ENCODE data around the gene FIGNL1.

FIGNL1 gene

GRCh38 chr7:50406935-50407334, 43.2 kb downstream of the FIGNL1 start:
- no peak for DNase-seq (ENCODE audit: extremely low read depth, low read depth)
- TF ChIP-seq CTCF (IDR thresholded peaks at IDR 0.05; ENCODE audit: low read depth, low read length) = no peak

GRCh38 chr7:50405221-50405620, 44.9 kb downstream of the FIGNL1 start:
- TF ChIP-seq CTCF (IDR thresholded peaks at IDR 0.05; ENCODE audit: low read depth, low read length) = no peak

GRCh38 chr7:50404392-50404791, 45.8 kb downstream of the FIGNL1 start:
- no peak for DNase-seq (ENCODE audit: extremely low read depth, low read depth)
- no peak for TF ChIP-seq CTCF (IDR thresholded peaks at IDR 0.05; ENCODE audit: low read depth, low read length)

More at GRCh38 chr7:50405221-50405620, 44.9 kb downstream of the FIGNL1 start:
- DNase-seq (ENCODE audit: extremely low read depth, low read depth) = no peak

GRCh38 chr7:50400114-50400513, 50.0 kb downstream of the FIGNL1 start:
- TF ChIP-seq CTCF (IDR thresholded peaks at IDR 0.05; ENCODE audit: low read depth, low read length) = no peak
- DNase-seq (ENCODE audit: extremely low read depth, low read depth) = no peak

GRCh38 chr7:50399635-50400034, 50.5 kb downstream of the FIGNL1 start:
- DNase-seq (ENCODE audit: extremely low read depth, low read depth) = no peak
- TF ChIP-seq CTCF (IDR thresholded peaks at IDR 0.05; ENCODE audit: low read depth, low read length) = no peak

GRCh38 chr7:50399206-50399605, 50.9 kb downstream of the FIGNL1 start:
- no peak for TF ChIP-seq CTCF (IDR thresholded peaks at IDR 0.05; ENCODE audit: low read depth, low read length)
- DNase-seq (ENCODE audit: extremely low read depth, low read depth) = no peak

- DNase-seq (ENCODE audit: extremely low read depth, low read depth) = no peak
- no peak for TF ChIP-seq CTCF (IDR thresholded peaks at IDR 0.05; ENCODE audit: low read depth, low read length)
Measured at GRCh38 chr7:50397971-50398324, 52.2 kb downstream of the FIGNL1 start.

Data from AG09319 (cell line).